SU-DHL-6 (cell line): ENCODE data around the gene ZNF414.

Experiments used
- CTCF ChIP-seq: fragments of 200-600 bp; sonication (generic); IDR thresholded peaks from one replicate; pipeline ENCODE4 v1.5.1; 2017; ENCODE audit warnings: antibody characterized with exemption, mild to moderate bottlenecking, low read length, moderate library complexity; ENCODE audit not compliant: insufficient read depth, poor library complexity, severe bottlenecking
- EZH2phosphoT487 ChIP-seq: fragments of 200-600 bp; sonication (generic), shearing (Covaris generic); conservative IDR thresholded peaks from 2 replicates; pipeline ENCODE4 v1.6.1; 2018; ENCODE audit warnings: mild to moderate bottlenecking, antibody characterized with exemption, low read length, moderate library complexity, mixed read lengths

GRCh38 chr19:8503510-8503909 is 10.5 kb downstream of the ZNF414 start:
- TF ChIP-seq CTCF (no peak), EZH2phosphoT487 (no peak)
